GM19395 (cell line): Measurements from ENCODE around the gene RTL5.
A peak's percentile ranks its signal among the peaks of the same experiment; 100 is the strongest.

Experiments
- ATAC-seq: cut with Tn5 transposase; IDR thresholded peaks from one replicate; pipeline ENCODE4 v1.9.1; 2021; ENCODE audit warnings: mild to moderate bottlenecking, moderate library complexity; ENCODE audit not compliant: unreplicated experiment

Gene RTL5

DNA sequence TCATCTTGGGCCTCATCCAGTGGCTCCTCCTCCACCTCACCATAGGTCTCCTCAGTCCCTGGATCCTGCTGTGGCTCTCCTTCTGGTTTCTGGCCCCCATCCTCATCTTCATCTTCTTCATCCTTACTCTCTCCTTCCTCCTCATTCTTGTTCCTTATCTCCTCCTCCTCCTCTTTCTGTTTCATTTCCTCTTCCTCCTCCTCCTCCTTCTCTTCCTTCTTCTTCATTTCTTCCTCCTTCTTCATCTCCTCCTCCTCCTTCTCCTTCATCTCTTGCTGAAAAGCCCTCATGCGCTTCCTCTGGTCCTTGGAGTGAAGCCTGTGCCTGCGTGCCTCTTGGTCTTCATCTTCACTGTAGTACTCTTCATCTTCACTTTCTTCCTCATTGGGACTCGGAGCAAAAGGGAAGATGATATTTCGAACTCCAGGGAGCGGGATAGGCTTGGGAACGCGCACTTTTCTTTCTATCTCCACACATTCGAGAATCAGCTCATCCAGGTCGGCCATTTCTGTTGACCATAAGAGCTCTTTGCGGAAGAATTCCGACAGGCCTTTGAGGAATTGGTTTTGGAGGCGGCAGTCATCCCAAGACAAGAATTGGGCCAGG, 1.5 kb downstream of the RTL5 start:
- ATAC-seq, result no peak

DNA sequence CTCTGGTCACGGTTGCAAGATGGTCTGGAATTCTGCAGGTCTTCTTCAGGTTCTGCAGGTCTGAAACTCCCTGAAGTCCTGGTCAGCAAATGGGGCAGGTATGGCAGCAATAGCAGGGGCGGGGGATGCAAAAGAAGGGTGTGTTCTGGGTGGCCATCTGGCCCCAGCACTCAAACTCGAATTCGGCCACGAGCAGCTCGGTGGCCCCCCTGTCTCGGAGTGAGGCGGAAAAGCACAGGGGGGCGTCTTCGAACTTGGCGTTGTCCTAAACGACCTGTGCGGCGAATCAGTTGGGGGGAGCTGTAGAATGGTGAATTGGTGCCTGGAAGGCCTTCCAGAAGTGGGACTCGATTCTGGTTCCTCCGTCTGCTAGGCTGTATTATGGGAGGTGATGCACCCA, 2.1 kb downstream of the RTL5 start:
- ATAC-seq, result no peak

DNA sequence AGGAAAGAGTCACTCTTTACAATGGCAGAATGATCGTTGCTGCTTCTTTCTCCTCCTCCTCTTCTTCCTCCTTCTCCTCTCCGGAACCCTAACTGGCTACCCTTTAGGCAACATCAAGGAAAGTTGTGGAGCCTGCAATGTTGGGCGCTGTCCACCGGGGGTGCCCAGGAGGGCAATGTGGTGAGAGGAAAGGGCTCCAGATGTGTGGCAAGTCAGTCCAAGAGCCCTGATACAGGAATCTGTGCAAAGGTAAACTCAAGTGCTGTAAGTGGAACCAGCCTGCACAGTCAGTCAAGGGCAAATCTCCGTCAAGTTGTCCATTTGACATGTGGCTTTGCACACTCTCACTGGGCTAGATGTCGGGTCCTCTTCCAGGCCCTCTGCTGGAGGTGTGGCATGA, 2.8 kb downstream of the RTL5 start:
- ATAC-seq, result no peak

DNA sequence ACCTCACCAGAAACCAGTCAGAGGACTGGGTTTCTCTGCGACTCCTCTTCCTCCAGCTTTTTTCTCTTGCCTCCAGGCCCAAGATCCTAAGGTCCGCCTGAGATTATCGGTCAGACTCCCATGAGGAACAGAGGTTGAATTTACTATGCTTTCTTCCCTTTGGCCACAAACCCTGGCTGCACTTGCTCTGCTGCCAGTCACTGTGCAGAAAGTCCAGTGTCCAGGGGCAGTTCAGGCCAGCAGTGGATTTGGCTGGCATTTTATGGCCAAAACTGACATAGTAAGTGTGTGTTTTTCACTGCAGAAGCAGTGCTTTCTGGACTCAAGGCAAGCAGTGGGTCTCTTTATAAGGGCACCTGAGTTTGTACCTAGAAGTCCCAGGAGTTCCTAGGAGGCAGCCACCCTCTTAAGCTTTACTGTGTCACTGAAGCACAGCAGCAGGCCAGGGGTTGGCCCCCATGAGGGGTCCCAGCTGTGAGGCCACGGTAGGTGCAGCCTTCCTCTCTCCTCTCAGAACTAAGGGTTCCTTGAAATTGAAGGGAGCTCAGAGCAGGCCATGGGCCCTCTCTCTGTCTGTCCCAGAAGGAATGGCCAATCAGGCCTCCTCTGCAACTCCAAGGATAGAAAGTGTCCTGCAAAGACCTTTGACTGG, 3.4 kb downstream of the RTL5 start:
- ATAC-seq, result no peak

DNA sequence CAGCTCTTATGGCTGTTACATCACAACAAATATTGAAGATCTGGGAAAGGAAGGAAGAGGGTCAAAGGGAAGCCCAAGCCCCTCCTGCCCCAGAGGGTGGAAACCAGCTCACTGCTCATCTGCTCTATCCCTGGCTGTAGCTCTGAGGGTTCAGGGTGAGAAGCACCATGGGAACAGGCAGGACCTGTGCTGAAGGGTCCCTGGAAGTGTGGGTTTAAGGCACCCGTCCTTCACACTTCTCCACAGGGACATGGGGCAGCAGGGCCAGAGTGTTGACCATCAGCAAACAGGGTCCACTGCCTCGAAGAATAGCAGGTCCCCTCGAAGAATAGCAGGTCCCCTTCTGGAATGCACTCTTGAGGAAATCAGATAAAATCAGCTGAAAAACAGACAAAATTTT, 4.4 kb downstream of the RTL5 start:
- no peak for ATAC-seq

DNA sequence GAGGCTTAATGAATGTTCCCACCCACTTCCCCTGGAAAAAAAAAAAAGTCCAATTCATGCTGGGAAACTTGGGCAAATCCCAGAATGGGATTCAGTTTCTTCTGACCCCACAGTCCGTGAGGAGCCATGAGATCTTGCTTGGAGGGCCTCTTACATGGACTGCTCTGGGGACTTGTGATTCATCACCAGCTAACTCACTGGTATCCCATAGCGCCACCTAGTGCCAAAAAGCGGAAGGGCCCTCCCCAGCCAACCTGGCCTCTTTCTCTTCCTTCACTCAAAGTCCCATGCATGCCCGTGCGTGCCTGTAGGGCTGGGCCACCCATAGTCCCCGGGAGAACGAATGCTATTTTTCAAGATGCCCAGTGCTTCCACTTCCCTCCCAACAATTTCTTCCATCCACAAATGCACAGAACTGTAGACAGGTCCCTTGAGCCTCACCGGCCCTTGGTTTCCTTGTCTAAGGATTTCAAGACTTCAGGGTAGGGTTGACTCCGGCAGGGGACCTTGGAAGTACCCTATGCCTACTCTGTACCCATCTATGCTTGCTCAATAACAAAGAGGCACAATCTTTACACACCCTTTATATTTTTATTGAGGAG, 5.1 kb downstream of the RTL5 start:
- ATAC-seq, result peak; percentile 75

DNA sequence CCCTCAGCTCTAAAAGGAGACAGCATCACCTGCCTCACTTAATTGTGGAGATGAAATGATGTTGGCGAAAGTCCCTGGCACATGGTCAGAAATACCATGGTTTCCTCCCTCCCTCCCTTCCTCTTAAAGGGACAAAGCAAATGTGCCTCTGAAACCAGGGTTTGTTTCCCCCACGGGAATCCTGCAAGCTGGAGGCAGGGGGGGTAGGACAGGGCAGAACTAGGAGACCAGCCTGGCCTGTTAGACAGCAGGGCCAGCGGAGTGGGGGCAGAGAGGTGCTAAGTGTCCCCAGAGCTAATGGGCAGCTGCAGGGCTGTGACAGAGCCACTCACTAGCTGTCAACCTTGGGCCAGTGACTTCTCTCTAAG, 5.7 kb downstream of the RTL5 start:
- ATAC-seq, result no peak

DNA sequence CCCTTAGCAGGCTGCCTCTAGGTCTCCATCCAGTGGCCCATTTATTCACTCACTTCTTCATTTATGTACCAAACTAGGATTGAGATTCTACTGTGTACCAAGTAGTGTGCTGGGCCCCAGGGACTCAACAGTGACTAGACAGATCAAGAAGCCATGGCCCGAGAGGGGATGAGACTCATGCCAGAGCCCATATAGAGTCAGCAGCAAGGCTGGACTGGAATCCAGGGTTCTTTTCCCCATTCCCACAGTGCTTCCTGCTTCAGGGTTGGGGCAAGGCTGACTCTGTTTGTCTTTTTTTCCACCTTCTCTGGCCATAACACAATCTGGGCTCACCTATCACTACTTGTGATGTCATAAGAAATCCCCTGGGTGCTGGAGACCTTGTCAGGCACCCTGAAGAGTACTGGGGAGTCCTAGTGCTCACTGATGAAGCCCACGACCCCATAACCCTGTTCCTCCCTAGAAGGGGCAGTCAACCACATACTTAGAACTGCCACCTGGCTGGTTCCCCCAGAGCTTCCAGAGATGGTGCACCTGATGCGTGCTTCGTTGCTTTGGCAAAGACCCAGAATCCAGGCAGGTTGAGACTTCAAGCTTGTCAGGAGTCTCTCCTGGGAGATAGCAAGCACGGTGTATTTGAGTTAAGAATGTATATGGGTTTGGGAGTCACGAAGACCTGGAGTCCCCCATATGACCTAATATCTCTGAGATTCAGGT, 6.2 kb downstream of the RTL5 start:
- ATAC-seq, result no peak

DNA sequence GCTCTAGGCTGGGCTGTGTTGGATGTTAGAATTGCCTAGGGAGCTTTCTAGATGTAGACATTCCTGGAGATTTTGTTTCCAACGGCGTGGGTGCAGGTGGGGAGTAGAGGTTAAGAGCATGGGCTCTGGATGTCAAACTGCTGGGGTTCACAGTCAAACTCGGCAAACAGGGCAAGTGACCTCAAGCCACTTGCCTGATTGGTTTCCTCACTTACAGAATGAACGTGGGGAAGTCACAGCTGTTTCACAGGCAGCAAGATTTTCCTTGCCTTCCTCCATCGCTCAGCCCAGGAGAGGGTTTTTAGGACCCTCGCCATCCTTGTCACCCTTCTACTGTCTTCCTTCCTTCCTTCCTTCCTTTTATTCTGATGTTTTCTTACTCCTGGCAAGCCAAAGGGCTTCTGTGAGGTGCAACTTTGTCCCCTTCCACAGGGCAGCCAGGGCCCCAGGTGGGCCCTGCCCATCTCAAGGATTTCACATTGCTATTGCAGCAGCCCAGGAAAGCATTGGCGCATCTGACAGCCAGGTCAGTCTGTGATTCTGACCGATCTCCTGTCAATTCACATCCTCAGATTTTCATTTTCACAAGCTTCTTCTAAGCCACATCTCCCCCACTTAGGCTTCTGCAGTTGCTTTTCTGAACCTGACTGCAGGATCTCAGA, 7.0 kb downstream of the RTL5 start:
- ATAC-seq, result no peak

DNA sequence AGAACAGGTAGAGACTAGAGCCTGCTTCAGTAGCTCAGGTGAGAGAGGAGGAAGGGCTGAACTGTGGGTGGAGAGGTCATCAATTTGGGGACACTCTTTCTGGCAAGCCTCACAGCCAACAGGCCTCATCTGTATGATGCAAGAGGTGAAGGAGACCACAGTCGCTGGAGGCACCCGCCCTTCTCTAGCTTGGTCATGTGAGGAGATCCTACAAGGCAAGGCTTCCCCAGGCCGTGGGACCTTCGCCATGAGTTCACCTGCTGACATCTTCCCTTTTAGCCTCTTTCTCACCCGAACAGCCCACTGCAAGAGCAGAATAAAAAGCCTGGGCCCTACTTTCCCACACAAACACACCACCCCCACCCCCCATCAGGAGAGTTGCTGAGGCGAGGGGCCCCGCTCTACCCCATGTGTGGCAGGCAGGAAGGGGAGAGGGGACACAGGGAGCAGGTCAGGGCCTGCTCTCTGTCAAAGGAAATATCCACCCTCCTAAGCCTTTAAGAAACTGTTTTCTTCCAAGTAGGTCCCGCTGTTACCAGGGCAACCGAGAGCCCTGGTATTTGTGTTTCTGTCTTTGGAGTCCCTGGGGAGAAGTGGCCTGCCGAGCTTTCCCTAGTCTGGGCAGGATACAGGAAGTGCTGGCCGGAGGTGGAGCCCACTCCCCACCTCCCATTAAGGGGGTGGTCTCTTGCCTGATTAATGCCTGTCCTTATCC, 8.1 kb downstream of the RTL5 start:
- no peak for ATAC-seq

DNA sequence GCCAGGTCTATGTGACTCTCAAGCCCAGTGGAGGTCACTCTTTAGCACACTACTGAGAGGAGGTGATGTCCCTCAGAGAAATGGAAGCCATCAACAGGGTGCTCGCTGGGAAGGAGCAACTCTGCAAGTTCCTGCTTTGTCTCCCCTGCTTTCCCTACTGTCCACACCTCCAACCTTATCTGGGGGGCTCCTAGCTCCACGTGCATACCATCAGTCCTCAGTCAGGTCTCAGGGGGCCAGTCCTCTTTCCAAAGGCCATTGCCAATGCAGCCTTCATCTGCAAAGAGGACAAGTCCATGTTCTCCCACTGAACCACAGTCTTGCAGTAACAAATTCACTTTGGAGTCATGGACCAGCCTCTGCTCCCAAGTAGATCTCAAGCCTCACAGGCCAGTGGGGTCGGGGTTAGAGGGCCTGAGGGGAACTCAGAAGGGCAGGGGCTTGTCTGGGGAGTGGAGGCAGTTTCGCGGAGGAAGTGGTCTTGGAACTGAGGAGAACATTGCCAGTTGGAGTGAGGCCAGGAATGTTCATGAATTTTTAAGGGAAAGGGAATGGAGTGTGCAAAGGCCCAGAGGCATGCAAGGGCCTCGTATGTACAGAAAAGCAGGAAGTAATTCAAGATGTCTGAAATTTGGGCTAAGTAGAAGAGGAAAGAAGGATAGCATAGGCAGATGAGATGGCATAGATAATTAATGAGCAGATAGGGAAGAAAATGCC, 8.9 kb downstream of the RTL5 start:
- no peak for ATAC-seq

DNA sequence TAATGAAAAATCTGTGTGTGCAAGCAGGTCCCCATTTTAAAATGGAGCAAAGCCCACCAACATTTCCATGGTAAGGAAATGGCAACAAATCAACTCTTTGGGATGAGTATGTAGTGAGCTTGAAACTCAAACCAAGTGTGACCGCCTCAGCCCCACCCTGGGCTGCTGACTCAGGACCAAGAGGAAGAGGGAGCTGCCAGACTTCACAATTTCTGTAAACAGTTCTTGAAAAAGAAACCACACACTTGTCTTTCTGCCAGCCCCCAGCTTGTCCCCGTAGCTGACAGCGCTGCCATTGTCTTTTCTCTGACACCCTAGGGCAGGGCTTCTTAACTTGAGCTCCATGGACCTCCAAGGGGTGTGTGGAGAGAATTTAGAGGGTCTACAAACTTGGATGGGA, 10.3 kb downstream of the RTL5 start:
- ATAC-seq, result peak; percentile 69

DNA sequence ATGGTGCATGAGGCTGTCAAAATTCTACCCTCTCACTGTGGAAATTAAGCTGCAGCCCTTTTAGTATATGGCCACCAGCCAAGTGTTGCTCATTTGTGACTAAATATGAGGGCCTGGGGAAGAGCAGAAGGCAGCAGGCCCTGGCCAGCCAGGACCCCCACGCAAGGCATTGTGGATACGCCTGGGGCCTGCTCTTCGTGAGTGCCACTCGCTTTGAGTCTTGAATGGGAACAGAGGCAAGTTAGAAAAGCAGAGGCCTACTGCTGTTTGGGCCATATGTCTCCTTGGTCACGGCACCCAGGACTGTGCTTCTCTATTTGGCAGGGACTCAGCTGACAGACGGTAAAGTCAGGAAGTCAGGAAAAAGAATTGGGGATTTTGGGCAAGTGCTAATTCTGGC, 10.9 kb downstream of the RTL5 start:
- no peak for ATAC-seq

DNA sequence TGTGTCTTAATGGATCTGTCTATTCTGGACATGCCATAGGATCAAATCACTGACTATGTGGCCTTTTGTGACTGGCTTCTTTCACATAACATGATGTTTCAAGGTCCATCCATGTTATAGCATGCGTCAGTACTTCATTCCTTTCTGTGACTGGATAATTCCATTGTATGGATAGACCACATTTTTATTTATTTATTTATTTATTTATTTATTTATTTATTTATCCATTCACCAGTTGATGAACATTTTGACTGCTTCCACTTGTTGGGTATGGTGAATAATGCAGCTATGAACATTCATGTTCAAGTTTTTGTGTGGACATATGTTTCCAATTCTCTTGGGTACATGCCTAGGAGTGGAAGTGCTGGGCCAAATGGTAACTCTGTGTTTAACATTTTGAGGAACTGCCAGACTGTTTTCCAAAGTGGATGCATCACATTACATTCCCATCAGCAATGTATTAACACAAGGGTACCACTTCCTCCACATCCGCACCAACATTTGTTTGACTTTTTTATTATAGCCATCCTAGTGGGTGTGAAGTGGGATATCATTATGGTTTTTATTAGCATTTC, 14.0 kb downstream of the RTL5 start:
- no peak for ATAC-seq

DNA sequence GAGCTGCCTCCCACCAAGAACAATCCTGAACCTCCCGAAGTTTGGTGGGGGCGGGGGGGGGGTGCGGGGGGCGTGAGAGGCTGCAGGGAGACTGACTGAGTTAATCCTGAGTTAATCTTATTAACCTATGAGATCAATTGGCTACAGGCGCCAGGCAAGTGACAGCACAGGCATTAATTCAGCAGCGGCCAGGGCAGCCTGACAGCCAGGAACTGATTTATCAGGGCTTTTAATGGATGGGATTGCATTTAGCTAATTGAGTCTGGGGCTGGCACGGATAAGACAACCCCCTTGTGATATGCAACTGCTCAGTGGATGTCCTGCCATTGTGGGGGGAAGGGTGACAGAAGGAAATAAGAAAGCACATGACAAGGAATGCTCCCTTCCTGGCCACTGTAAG, 16.3 kb downstream of the RTL5 start:
- no peak for ATAC-seq

DNA sequence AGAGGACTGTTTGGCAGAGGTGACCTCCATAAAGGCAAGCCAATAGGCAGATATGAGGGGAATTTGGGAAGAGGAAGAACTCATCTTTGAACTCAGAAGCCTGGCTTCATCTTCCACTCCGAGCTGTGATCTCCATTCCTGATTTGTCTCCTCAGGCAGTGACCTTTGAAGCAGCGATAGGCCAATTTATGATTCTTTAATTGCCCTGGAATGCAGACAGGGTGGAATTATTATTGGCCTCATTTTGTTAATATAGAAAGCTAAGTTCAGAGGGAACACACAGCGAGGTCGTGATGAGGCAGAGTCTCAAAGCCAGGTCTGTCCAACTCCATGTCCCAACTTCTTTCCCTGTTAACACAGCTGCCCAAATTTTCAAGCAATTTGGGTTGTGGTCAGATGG, 16.9 kb downstream of the RTL5 start:
- ATAC-seq, result no peak

DNA sequence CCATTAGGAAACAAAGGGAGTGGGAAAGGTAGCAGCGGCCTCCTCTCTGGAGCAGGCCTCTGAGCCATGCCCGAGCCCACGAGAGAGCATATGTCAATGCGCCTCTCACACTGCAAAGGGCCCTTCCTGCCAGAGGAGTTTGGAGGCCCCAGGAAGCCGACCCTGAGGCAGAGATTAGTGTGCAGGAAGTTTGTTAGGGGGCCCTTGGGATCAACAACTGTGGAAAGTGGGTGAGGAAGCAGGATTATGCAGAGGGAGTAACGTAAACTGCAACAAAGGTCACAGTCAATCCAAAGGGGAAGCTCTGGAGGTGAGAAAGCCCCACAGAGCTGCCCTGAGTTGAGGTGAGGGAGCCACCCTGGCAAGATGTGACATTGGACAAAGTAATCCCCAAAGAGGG, 17.4 kb downstream of the RTL5 start:
- no peak for ATAC-seq

DNA sequence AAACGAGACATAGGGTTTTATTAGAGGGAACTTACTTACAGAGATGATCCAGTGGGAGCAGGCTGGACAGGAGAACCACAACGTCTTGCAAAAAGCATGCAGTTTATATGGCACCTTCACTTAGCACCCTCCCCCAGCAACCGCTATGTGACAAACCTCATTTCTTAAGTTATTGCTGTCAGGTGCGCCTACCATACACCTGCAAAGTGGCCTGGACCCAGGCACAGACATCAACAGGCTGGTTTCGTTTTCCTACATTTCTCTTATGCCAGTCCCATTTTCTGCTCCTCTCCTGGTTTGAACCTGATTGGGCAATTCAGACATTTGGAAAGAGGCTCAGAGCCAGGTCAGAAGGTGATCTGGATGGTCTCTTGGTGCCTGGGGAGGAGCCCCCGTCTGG, 18.3 kb downstream of the RTL5 start:
- no peak for ATAC-seq

DNA sequence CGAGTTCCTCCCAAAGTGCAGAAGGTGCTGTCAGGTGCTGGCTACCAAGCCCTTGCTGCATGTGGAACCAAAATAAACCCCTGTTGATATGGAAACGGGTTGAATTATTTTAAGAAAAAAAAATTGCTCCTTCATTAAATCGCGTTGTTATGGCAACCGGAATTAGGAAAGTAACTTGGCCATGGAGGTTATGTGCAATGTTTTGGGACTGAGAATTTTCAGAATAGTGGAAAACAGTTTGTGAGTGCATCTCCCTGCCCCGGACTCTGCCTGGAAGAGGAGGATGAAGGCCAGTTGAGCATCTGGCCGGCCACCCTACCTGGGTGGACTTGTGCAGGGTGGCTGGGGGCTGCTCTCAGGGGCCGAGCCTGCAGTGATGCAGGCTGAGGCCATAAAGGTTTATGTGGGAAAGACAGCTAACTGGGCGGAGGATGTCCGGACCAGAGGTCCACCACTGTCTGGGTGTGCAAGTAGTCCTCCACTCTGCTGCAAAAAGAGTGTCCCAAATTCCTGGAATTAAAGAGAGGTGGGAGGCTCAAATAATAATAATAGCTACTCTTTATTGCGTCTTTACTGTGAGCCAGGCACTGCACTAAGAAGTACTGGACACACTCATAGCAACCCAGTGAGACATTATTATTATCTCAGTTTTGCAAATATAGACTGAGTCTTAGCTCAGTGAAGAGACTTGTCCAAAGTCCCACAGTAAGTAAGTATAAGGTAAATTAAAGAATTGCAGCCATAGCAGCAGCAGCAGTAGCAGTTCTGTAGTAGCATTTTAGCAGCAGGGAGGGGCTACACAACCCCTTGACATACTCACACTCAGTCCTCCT, 20.6 kb downstream of the RTL5 start:
- no peak for ATAC-seq
